ENCODE measurements around the gene TMEM253.

TMEM253 gene

GRCh38 chr14:21071225-21072030 is 29.4 kb upstream of the TMEM253 start:
- DNase-seq: peak; percentile 80

GRCh38 chr14:21072031-21072473 is 28.8 kb upstream of the TMEM253 start:
- DNase-seq: no peak

GRCh38 chr14:21072781-21073339 is 28.0 kb upstream of the TMEM253 start:
- DNase-seq: no peak

DNA sequence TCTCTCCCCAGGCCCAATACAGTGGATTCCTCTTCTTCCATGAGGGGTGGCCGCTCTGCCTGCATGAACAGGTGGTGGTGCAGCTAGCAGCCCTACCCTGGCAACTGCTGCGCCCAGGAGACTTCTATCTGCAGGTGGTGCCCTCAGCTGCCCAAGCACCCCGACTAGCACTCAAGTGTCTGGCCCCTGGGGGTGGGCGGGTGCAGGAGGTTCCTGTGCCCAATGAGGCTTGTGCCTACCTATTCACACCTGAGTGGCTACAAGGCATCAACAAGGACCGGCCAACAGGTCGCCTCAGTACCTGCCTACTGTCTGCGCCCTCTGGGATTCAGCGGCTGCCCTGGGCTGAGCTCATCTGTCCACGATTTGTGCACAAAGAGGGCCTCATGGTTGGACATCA is 26.9 kb upstream of the TMEM253 start:
- DNase-seq: no peak

DNA sequence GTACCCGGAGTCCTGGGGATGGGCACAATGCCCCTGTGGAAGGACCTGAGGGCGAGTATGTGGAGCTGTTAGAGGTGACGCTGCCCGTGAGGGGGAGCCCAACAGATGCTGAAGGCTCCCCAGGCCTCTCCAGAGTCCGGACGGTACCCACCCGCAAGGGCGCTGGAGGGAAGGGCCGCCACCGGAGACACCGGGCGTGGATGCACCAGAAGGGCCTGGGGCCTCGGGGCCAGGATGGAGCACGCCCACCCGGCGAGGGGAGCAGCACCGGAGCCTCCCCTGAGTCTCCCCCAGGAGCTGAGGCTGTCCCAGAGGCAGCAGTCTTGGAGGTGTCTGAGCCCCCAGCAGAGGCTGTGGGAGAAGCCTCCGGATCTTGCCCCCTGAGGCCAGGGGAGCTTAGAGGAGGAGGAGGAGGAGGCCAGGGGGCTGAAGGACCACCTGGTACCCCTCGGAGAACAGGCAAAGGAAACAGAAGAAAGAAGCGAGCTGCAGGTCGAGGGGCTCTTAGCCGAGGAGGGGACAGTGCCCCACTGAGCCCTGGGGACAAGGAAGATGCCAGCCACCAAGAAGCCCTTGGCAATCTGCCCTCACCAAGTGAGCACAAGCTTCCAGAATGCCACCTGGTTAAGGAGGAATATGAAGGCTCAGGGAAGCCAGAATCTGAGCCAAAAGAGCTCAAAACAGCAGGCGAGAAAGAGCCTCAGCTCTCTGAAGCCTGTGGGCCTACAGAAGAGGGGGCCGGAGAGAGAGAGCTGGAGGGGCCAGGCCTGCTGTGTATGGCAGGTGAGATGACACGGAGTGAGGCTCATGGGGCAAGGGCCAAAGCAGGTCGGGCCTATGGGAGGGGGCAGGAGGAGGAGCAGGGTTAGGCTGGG is 26.2 kb upstream of the TMEM253 start:
- DNase-seq: no peak

- no peak for DNase-seq
These were observed 25.0 kb upstream of the TMEM253 start for GRCh38 chr14:21075719-21076437.

DNA sequence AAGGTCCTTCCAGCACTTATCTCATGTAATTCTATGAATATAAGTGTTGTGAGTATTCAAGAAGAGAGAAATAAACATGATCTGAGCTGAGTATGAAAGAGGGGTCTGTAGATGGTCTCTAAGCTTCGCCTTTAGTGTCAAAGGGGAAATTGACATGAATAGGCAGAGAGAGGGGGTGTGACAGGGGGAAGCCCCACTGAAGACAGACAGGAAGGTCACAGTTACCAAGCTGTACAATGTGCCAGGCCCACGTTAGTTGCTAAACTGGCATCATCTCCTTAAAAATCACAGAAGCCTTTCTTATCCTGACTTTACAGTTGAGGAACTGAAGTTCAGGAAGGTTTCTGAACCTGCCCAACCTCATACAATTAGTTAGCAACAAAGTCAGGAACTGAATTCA is 23.2 kb upstream of the TMEM253 start:
- no peak for DNase-seq

DNA sequence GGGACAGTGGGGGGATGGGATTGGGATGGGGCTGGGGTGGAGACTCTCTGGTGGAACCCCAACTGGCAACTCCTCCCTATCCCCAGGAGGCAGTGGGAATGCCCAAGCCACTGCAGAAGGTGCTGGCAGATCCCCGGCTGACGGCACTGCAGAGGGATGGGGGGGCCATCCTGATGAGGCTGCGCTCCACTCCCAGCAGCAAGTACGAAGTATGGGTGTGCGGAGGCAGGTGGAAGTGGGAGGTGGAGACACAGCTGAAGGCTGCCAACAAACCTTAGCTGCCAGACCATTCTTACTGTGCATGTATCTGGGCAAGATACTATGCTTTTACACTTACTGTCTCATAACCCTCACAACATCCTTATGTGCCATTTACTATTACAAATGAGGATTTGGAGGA is 22.6 kb upstream of the TMEM253 start:
- DNase-seq: no peak

DNA sequence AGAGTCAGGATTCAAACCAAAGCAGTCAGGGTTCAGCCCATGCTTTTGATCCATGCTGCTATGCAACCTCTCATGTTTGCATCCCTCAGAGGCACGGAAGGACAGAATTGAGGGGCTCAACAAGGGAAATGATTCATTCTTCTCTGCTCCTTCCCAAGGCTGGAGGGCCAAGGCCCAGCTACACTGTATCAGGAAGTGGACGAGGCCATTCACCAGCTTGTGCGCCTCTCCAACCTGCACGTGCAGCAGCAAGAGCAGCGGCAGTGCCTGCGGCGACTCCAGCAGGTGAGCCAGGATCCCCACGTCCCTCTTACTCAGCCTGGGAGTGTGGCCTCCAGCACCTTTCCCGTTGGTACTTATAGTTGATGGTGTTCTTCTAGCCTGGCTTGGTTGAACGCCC is 22.1 kb upstream of the TMEM253 start:
- no peak for DNase-seq

DNA sequence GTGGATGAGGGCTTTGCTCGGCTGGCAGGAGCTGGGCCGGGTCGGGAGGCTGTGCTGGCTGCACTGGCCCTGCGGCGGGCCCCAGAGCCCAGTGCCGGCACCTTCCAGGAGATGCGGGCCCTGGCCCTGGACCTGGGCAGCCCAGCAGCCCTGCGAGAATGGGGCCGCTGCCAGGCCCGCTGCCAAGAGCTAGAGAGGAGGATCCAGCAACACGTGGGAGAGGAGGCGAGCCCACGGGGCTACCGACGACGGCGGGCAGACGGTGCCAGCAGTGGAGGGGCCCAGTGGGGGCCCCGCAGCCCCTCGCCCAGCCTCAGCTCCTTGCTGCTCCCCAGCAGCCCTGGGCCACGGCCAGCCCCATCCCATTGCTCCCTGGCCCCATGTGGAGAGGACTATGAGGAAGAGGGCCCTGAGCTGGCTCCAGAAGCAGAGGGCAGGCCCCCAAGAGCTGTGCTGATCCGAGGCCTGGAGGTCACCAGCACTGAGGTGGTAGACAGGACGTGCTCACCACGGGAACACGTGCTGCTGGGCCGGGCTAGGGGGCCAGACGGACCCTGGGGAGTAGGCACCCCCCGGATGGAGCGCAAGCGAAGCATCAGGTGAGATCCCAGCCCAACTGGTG is 19.2 kb upstream of the TMEM253 start:
- no peak for DNase-seq

DNA sequence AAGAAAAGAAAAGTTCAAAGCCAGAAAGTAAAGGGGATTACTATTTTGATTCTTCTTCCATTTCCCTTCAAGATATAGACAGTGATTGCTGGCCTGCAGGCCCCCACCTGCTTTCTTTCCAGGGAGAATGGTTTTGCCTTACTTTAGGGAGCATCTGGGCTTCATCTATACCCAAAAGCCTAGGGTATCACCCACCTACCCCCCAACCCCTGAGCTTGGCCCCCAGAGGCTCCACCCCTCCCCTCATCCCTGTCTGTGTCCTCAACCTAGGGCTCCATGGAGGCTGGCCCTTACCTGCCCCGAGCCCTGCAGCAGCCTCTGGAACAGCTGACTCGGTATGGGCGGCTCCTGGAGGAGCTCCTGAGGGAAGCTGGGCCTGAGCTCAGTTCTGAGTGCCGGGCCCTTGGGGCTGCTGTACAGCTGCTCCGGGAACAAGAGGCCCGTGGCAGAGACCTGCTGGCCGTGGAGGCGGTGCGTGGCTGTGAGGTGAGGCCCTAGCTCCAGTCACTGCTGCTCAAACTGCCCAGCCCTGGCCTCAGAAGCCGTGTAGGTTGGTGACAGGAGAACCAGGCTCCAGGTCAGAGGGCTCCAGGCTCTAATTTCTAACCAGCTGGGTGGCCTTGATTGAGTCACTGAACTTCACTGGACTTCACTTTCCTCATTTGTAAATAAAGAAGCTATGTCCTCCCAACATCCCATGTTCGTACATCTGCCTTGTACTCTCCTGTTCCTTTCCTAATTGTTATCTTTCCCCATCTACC is 17.1 kb upstream of the TMEM253 start:
- no peak for DNase-seq

GRCh38 chr14:21084396-21084795 is 16.5 kb upstream of the TMEM253 start:
- no peak for DNase-seq

DNA sequence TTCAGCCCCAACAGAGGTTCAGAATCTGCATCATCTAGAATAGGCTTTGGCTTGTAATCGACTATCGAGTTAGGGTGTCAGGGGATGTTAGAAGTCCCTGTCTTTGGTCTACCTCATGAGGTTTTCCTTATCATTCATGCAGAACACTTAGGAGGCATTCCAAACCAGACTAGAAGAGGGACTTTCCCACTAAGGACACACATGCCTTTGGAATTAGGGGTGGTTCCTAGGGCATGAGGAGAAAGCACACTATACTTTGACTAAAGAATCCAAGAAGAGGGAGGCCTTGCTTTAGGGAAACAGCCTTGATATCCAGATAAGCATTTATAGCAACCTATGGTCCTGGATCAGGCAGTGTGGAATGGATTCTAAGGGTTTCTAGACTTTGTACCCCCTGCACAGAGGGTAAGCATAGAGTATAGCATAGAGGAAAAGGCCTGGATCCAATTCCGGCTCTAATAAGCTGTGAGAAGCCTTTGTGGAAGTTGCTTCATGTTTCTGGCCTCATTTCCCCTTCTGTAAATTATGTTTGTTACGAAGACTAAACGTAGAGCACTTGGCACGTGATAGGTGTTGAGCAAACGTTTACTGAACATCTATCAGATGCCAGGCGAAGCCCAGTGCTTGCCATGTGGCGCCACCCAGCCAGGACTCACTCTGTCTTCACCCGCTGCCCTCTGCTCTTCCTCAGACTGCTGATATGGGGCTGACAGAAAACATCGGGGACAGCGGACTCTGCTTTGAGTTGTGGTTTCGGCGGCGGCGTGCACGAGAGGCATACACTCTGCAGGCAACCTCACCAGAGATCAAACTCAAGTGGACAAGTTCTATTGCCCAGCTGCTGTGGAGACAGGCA is 15.6 kb upstream of the TMEM253 start:
- no peak for DNase-seq

- DNase-seq: no peak
These were observed 14.0 kb upstream of the TMEM253 start for GRCh38 chr14:21086908-21087293.

- peak; percentile 95 for DNase-seq
These were observed 13.4 kb upstream of the TMEM253 start for GRCh38 chr14:21087294-21088091.

DNA sequence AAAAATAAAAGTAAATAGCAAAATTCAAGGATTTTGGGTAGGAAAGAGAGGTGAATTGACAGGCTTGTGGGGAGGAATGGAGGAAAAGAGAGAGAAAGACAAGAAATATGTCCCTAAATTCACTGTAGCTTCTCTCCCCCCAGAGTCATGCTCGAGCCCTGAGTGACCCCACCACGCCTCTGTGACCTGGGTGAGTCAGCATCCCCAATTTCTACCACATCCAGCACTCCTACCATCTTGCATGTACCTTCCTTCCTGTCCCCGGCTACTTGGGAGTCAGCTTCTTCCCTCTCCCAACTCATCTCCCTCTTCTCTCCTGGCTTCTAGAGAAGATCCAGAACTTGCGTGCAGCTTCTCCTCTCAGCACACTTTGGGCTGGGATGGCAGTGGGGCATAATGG is 12.2 kb upstream of the TMEM253 start:
- no peak for DNase-seq

GRCh38 chr14:21089271-21089670 is 11.6 kb upstream of the TMEM253 start:
- no peak for DNase-seq

DNA sequence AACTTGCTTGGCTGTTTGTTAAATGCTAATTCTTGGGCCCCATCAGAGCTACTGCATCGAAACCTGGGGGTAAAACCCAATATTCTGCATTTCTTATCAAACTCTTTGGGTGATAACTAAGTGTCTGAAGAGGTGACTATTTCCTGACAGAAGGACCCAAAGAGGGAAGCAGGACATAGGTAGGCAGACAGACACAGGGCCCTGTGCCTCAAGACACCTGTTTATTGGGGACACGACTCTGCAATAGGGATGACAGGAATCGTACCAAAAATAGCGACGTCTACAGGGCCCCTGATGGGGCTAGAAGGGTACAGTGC is 11.0 kb upstream of the TMEM253 start:
- no peak for DNase-seq

- DNase-seq: no peak
These were observed 10.5 kb upstream of the TMEM253 start for GRCh38 chr14:21090194-21090939.
